T47D (cell line): ENCODE data around the gene C9orf152.
"Not testable (repeated sequence)": the region's sequence is repeated elsewhere in the genome, so short reads cannot be mapped to it uniquely, and the experiment has no call there.

Experiments
- DNase-seq, 2 experiments: peaks; one replicate each; pipeline versions ENCODE4 v3.0.0 to v3.0.0-alpha.2; 2011 to 2012; ENCODE audit warnings: low read depth in 1 of 2, low spot score in 1 of 2
- JUND ChIP-seq: IDR thresholded peaks from 2 replicates; pipeline ENCODE4 v1.6.1; 2012; ENCODE audit warnings: low read depth
- in situ Hi-C: cut with HindIII; loops from 2 replicates; pipeline ENCODE4 v1.10.0; 2016; ENCODE audit warnings: low sequenced_read_pairs, low pct_unique_long_range_greater_than_20kb

The C9orf152 gene

GRCh38 chr9:110206389-110206788 lies 1.6 kb downstream of the C9orf152 start:
- no peak for TF ChIP-seq JUND
- DNase-seq, result peak in 1 of 2 experiments; percentile 85
- in situ Hi-C loops, result no loop called here

- in situ Hi-C loops, result not testable (repeated sequence)
Measured at GRCh38 chr9:110205612-110206011, 2.3 kb downstream of the C9orf152 start.

GRCh38 chr9:110202232-110202631 lies 5.7 kb downstream of the C9orf152 start:
- no peak for TF ChIP-seq JUND
- no peak for DNase-seq
- in situ Hi-C loops, result no loop called here

More at GRCh38 chr9:110205612-110206011, 2.3 kb downstream of the C9orf152 start:
- not testable (repeated sequence) for DNase-seq

- no peak for TF ChIP-seq JUND
- in situ Hi-C loops, result no loop called here
- no peak for DNase-seq
Measured at GRCh38 chr9:110199643-110200042, 8.3 kb downstream of the C9orf152 start.

- DNase-seq, result no peak
- in situ Hi-C loops, result no loop called here
- no peak for TF ChIP-seq JUND
Measured at GRCh38 chr9:110198357-110198756, 9.6 kb downstream of the C9orf152 start.

GRCh38 chr9:110197330-110198187 lies 10.4 kb downstream of the C9orf152 start:
- in situ Hi-C loops, result no loop called here
- no peak for DNase-seq
- TF ChIP-seq JUND, result no peak

- DNase-seq, in situ Hi-C loops: not testable (repeated sequence)
Measured at GRCh38 chr9:110196084-110196499, 11.9 kb downstream of the C9orf152 start.

GRCh38 chr9:110192531-110193261 lies 15.3 kb downstream of the C9orf152 start:
- TF ChIP-seq JUND, result no peak
- in situ Hi-C loops, result no loop called here
- DNase-seq, result no peak

- in situ Hi-C loops, result no loop called here
- no peak for DNase-seq
- no peak for TF ChIP-seq JUND
Measured at GRCh38 chr9:110191615-110192014, 16.3 kb downstream of the C9orf152 start.

- TF ChIP-seq JUND, result no peak
- no peak for DNase-seq
- in situ Hi-C loops, result no loop called here
Measured at GRCh38 chr9:110189559-110190320, 18.2 kb downstream of the C9orf152 start.

GRCh38 chr9:110188991-110189390 lies 19.0 kb downstream of the C9orf152 start:
- in situ Hi-C loops, result no loop called here
- no peak for TF ChIP-seq JUND
- DNase-seq, result peak; percentile 68 to 92

- TF ChIP-seq JUND, result no peak
- DNase-seq, result no peak
- in situ Hi-C loops, result no loop called here
Measured at GRCh38 chr9:110188101-110188500, 19.9 kb downstream of the C9orf152 start.

GRCh38 chr9:110187126-110187525 lies 20.8 kb downstream of the C9orf152 start:
- in situ Hi-C loops, result no loop called here
- no peak for TF ChIP-seq JUND
- no peak for DNase-seq
